GM19452 (cell line): ENCODE measurements around the gene ZNG1B.
"Not testable (repeated sequence)": the region's sequence is repeated elsewhere in the genome, so short reads cannot be mapped to it uniquely, and the experiment has no call there.

ENCODE experiments used
- ATAC-seq: cut with Tn5 transposase; IDR thresholded peaks from one replicate; pipeline ENCODE4 v1.9.1; 2021; ENCODE audit not compliant: unreplicated experiment

The ZNG1B gene

GRCh38 chr2:113437508-113438465 lies at the start of gene ZNG1B:
TSS of gene ZNG1B (plus strand) at chr2:113437691. CDS start at chr2:113437869, 178 bp downstream.
- not testable (repeated sequence) for ATAC-seq

GRCh38 chr2:113390124-113390849 lies 47.2 kb upstream of the ZNG1B start:
- peak; percentile 86 for ATAC-seq

- ATAC-seq: no peak
Measured at GRCh38 chr2:113391073-113391472, 46.4 kb upstream of the ZNG1B start.

DNA sequence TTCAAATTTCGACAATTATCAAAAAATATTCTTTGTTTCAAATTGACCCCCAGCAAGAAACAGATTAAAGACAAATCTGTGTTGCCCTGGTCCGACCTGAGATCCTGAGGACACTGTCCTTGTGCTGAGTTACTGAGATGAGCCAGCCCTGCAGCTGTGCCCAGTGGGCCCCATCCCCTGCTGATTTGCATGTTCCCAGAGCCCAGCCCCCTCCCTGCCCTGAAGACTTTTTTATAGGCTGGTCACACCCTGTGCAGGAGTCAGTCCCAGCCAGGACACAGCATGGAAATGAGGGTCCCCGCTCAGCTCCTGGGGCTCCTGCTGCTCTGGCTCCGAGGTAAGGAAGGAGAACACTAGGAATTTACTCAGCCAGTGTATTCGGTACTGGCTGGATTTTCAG lies 31.4 kb upstream of the ZNG1B start:
- no peak for ATAC-seq

DNA sequence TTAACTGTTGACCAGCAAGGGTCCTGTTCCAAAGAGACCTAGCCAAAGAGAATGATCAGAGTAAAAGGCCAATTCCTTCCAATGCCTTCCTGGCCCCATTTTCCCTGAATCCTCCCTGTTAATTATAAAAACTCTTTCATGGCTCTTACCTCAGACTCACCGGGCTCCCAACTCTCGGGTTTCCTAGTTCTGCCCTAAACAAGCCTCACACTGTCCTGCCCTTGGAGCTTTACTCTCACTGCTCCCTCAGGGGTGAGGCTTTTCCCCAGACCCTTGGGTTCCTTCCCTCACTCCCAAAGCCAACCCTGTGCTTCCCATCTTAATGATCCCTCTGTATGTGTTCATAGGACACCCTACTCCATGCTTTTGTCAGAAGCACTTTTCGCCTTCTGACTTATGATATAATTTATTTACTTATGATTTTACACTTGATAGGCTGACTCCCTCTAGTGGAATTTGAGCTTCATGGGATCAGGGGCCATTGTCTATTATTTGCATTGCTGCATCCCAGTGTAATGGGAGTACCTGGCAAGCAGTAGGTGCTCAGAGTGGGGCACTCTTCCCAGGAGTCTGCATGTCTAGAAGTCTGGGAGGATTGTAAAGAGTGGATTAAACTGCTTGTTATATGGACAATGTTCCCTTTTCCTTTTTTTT lies 29.9 kb upstream of the ZNG1B start:
- no peak for ATAC-seq

- ATAC-seq: not testable (repeated sequence)
Measured at GRCh38 chr2:113411725-113412352, 25.7 kb upstream of the ZNG1B start.

- not testable (repeated sequence) for ATAC-seq
Measured at GRCh38 chr2:113412774-113413173, 24.7 kb upstream of the ZNG1B start.

DNA sequence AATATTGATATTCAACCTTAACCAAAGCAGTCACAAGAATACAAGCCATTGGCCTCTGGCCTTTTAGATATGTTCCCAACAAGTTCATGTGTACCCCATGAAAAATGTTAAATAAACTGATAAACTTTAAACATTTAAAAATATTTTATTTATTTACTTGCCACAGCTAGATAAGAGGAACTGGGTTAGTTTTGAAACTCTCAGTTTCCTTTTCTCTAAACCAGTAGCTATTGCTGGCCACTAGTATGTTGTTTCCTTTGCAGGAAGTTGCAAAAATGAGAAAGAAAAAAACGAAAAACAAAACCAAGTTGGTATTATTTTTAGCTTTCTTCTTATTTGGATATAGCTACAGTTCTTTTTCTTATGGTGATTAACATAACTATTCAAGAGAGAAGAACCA lies 5.7 kb upstream of the ZNG1B start:
- not testable (repeated sequence) for ATAC-seq

DNA sequence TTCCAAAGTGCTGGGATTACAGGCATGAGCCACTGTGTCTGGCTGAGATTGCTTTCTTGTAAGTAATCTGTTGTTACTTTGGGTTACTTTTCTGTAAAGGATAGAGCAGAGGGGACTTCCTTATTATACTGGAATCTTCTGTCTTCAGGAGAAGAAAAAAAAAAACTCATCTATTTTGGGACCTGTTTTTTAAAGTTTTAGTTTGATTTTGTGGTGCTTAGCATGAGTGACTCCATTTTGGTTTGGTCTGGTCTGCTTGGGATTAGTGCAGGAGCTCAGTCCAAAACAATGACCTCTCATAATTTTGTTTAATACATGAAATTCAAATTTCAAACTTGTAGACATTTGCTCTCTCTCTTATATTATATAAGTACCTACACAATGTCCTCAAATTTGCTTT lies 4.0 kb upstream of the ZNG1B start:
- not testable (repeated sequence) for ATAC-seq

DNA sequence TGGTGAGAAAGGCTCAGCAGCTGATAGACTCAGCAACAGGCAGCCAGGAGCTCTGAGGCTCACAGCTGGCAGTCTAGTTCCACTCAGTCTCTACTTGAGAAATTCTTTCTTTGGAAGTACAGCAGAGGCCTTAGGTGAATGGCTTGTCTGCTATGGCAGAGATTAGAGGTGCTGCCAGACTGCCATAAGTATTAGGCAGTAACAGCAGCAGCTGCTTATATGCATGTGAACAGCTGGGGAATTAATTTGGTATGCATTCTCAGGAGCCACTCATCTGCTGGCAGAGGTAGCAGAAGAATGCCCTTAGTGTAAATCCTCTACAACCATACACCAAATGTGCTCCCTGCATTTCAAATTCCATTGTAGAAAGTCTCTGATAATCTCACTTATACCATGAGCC lies 28.3 kb downstream of the ZNG1B start:
- not testable (repeated sequence) for ATAC-seq

DNA sequence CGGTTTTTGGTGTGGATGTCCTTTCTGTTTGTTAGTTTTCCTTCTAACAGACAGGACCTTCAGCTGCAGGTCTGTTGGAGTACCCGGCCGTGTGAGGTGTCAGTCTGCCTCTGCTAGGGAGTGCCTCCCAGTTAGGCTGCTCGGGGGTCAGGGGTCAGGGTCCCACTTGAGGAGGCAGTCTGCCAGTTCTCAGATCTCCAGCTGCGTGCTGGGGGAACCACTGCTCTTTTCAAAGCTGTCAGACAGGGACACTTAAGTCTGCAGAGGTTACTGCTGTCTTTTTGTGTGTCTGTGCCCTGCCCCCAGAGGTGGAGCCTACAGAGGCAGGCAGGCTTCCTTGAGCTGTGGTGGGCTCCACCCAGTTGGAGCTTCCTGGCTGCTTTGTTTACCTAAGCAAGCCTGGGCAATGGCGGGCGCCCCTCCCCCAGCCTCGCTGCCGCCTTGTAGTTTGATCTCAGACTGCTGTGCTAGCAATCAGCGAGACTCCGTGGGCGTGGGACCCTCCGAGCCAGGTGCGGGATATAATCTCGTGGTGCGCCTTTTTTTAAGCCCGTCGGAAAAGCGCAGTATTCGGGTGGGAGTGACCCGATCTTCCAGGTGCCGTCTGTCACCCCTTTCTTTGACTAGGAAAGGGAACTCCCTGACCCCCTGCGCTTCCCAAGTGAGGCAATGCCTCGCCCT lies 39.3 kb downstream of the ZNG1B start:
- not testable (repeated sequence) for ATAC-seq

GRCh38 chr2:113496527-113496926 lies 59.0 kb downstream of the ZNG1B start:
- not testable (repeated sequence) for ATAC-seq

- ATAC-seq: not testable (repeated sequence)
Measured at GRCh38 chr2:113498365-113498764, 60.9 kb downstream of the ZNG1B start, which contains the start of gene FOXD4L1. TSS of gene FOXD4L1 (plus strand) at chr2:113498665. CDS start at chr2:113499257, 592 bp downstream.

DNA sequence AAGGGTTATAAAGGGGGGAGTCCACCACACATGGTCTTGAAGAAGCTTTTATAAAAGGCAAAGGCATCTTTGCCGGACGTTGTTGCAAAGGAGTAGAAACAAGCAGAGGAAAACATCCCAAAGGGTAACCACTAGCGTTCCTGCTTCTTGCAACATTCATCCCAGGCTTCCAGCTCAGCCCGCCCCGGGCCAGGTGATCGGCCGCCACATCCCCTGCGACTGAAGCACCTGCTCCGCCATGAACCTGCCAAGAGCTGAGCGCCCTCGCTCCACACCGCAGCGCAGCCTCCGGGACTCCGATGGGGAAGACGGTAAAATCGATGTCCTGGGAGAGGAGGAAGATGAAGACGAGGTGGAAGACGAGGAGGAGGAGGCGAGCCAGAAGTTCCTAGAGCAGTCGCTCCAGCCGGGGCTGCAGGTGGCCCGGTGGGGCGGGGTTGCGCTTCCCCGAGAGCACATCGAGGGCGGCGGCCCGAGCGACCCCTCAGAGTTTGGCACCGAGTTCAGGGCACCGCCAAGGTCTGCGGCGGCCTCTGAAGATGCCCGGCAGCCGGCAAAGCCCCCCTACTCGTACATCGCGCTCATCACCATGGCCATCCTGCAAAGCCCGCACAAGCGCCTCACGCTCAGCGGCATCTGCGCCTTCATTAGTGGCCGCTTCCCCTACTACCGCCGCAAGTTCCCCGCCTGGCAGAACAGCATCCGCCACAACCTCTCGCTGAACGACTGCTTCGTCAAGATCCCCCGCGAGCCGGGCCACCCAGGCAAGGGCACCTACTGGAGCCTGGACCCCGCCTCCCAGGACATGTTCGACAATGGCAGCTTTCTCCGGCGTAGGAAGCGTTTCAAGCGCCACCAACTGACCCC lies 61.8 kb downstream of the ZNG1B start:
- ATAC-seq: not testable (repeated sequence)

- ATAC-seq: not testable (repeated sequence)
Measured at GRCh38 chr2:113499886-113500722, 62.6 kb downstream of the ZNG1B start.

DNA sequence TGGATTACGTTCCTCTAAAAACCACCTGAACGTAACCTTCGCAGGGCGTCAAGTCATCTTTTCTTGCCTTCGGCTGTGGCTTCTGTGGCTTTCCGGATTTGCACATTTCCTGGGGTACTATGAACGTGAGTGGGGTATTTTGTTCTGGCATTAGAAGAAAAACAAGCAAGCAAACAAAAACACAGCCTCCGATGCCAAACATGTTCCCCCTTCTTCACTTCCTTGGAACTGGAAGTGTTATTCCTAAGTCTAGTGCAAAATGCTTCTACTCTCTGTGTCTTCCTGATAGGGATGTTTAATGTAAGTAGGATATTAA lies 63.2 kb downstream of the ZNG1B start:
- ATAC-seq: not testable (repeated sequence)

- ATAC-seq: not testable (repeated sequence)
Measured at GRCh38 chr2:113502216-113503093, 65.0 kb downstream of the ZNG1B start.
